Neural cell (in vitro differentiated cells): Measurements from ENCODE around the gene DPP10.

Experiments
- EP300 ChIP-seq: fragments of 450-650 bp; conservative IDR thresholded peaks from 2 replicates; pipeline ENCODE4 v1.6.1; 2014; ENCODE audit warnings: antibody characterized with exemption, mild to moderate bottlenecking, moderate library complexity; ENCODE audit not compliant: poor library complexity, severe bottlenecking
- EZH2 ChIP-seq: fragments of 200-600, 300-800 bp; shearing (Covaris generic), sonication (generic); IDR thresholded peaks from 2 replicates; pipeline ENCODE4 v1.6.1; 2014; ENCODE audit warnings: antibody characterized with exemption, low read length, borderline replicate concordance, mild to moderate bottlenecking; ENCODE audit not compliant: insufficient read depth, poor library complexity, severe bottlenecking
- POLR2AphosphoS5 ChIP-seq: IDR thresholded peaks from 2 replicates; pipeline ENCODE4 v1.6.1; 2012
- RAD21 ChIP-seq: fragments of 450-650 bp; conservative IDR thresholded peaks from 2 replicates; pipeline ENCODE4 v1.6.1; 2014; ENCODE audit warnings: antibody characterized with exemption, mild to moderate bottlenecking, moderate library complexity
- SMC3 ChIP-seq: fragments of 450-650 bp; conservative IDR thresholded peaks from 2 replicates; pipeline ENCODE4 v1.6.1; 2014; ENCODE audit warnings: antibody characterized with exemption, mild to moderate bottlenecking, moderate library complexity; ENCODE audit not compliant: poor library complexity
- TF ChIP-seq, protein P1 (sequence below): fragments of 450-650 bp; IDR thresholded peaks from 2 replicates; pipeline ENCODE4 v1.5.1; 2014; ENCODE audit warnings: antibody characterized with exemption, mild to moderate bottlenecking, moderate library complexity; ENCODE audit not compliant: poor library complexity, severe bottlenecking

DNA sequence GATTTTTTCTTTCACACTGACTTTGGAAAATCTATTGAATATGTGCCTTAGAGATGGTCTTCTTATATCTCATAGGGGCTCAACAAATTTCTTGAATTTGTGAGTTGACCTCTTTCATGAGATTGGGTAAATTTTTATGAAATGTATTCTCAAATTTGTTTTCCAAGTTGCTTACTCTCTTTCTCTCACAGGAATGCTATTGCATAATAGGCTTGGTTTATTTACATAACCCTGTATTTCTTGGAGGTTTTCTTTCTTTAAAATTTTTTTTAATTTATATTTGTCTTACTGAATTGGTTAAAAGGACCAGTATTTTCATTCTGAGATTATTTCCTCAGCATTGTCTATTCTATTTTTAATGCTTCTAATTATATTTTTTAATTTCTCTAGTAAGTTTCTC is 917.1 kb downstream of the DPP10 start:
- TF ChIP-seq, protein P1, sequence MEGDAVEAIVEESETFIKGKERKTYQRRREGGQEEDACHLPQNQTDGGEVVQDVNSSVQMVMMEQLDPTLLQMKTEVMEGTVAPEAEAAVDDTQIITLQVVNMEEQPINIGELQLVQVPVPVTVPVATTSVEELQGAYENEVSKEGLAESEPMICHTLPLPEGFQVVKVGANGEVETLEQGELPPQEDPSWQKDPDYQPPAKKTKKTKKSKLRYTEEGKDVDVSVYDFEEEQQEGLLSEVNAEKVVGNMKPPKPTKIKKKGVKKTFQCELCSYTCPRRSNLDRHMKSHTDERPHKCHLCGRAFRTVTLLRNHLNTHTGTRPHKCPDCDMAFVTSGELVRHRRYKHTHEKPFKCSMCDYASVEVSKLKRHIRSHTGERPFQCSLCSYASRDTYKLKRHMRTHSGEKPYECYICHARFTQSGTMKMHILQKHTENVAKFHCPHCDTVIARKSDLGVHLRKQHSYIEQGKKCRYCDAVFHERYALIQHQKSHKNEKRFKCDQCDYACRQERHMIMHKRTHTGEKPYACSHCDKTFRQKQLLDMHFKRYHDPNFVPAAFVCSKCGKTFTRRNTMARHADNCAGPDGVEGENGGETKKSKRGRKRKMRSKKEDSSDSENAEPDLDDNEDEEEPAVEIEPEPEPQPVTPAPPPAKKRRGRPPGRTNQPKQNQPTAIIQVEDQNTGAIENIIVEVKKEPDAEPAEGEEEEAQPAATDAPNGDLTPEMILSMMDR, result no peak
- TF ChIP-seq RAD21, result no peak
- no peak for TF ChIP-seq POLR2AphosphoS5
- no peak for TF ChIP-seq EZH2
- TF ChIP-seq EP300, result no peak
- TF ChIP-seq SMC3, result no peak
